LoVo (cell line): Measurements from ENCODE around the gene PPM1L.

Source experiments
- DNase-seq: peaks from one replicate; pipeline ENCODE4 v3.0.0-alpha.2; 2016; ENCODE audit warnings: low spot score

The PPM1L gene

GRCh38 chr3:161042023-161042501 is 286.0 kb downstream of the PPM1L start:
- DNase-seq: no peak

DNA sequence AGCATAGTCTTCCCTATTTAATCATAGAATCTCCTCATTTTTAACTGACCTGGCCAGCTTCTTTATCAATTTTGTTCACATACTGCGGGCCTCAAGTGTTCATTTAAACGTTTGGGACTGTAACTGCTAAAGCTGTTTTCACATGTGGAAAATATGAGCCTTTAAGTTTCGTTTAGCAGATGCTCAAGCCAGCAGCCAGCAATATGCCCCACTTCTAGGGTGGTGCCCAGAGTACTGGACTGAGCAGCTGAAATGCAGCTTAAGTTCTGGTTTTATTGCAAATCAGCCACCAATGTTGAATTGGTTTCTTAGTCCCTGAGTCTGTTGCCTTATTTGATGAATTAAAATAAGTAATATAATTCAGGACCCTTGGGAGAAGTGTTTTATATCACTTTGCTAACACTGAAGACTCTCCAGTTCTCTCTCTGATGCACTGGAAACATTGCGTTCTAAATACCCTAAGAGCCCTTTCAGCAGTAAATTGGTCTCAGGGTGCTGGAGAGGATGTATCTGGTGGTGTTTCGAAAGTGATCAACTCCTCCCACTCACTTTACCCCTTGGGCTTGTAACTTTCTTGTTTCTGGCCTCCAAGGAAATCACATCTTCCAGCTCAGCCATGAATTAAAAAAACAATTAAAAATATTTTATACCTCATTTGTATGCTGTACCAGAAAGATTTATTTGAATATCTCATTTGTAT is 287.5 kb downstream of the PPM1L start:
- DNase-seq: no peak

- no peak for DNase-seq
These were observed 293.7 kb downstream of the PPM1L start for GRCh38 chr3:161049683-161050248.

GRCh38 chr3:161050935-161051334 is 294.9 kb downstream of the PPM1L start:
- no peak for DNase-seq

- DNase-seq: no peak
These were observed 295.8 kb downstream of the PPM1L start for GRCh38 chr3:161051856-161052255.

GRCh38 chr3:161054860-161055604 is 299.0 kb downstream of the PPM1L start:
- DNase-seq: no peak

- DNase-seq: no peak
These were observed 308.4 kb downstream of the PPM1L start for GRCh38 chr3:161064413-161064812.

DNA sequence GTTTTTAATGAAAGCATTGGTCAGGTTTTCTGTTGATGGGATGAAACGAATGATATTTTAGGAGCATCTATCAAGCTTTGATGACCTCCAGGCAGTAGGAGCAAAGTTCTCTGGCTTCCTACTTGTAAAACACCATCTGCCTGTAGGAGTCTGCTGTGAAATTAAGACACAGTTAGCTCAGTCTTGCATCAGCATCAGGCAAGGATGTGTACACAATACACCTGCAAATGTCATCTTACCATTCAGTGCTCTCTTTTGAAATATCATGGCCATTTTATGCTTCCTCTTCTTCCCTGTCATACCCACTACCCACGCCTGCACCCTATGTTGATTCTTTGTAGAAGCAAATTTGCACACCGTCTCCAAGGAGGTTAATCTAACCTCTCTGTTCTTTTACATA is 310.9 kb downstream of the PPM1L start:
- no peak for DNase-seq

DNA sequence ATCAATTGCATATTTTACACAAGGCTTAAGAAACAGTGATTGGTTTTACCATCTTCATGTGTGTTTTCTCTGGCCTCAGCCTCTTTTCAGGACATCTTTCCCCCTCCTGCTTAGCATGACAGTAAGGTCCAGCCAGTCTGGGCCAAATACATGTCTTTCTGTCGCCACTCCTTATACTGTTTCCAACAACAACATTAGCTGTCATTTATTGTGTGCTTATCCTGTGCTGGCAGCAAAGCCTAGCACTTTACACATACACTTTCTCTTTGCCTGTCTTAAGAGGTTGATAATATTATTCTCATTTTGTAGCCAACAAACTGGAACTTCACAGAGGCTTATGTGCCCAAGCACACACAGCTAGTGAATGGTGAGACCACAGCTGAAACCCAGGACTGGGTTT is 311.3 kb downstream of the PPM1L start:
- DNase-seq: no peak

DNA sequence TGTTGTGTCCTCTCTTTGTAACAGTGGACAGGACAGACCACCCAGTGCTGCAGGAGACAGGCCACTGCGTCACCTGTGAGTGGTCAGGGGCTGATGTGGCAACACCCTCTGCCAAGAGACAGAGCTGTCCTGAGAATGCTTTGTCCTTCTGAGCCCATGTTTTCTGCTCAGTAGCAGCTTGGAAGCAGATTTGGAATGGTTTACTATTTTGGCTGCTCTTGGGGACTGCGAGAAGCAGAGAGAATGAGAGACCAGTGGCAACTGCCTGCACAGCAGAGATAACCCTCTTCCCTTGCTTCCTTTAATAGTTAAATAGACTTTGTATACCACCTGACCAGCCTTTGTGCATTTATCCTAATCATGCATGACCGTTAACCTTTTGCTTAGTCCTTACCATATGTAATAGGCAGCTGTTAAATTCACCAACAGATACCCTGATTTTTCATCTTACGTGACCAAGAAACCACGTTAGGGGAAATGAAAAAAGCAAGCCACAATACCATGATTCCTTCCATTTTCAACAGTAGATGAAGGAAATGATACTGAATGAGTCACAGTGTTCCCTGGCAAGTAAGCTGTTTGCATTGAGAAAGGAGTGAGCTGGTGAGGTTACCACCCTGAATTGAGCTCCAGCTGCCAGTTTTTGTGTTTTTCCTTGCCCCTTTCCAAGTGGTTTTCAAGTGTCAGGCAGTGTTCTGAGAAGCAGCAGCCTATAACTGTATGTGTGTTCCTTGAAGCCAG is 313.6 kb downstream of the PPM1L start:
- no peak for DNase-seq

GRCh38 chr3:161070252-161070930 is 314.4 kb downstream of the PPM1L start:
- DNase-seq: no peak

- DNase-seq: no peak
These were observed 315.1 kb downstream of the PPM1L start for GRCh38 chr3:161070980-161071663.

- DNase-seq: no peak
These were observed 316.2 kb downstream of the PPM1L start for GRCh38 chr3:161072211-161072621.

DNA sequence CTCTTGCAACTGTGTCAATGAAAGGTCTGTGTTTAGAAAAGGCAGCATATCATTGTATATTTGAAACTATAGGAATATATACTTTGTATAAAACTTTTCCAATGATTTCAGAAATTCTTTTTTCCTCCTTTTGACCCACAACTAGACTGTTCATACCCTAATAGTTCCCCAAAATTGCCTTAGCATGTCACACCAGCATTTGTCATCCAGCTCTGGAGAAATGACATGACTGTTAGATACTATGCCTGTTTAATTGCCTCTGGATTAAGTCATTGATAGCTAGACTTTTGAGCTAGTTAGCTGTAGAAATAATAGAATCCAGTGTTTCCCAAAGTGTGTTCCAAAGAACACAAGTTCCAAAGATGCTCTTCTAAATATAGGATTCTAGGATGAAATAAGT is 316.7 kb downstream of the PPM1L start:
- no peak for DNase-seq

GRCh38 chr3:161073181-161073580 is 317.1 kb downstream of the PPM1L start:
- no peak for DNase-seq

DNA sequence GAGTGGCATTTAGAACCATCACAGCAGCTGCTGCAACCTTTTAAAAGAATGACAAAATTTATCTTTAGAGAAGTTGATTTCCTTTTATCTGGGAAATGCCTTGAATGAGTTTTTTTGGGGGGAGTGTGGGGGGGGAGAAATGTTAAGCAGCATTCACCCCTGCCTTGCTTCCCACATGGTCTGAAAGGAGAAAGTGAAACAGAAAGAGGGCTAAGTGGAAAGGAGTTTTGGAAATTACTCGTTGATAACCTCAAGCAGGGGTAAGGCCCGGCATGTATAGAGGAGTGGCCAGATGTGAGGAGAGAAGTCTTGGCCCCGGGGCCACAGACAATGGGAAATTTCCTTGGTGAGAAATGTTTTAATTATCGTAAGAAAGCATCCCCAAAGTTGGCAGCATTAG is 325.6 kb downstream of the PPM1L start:
- no peak for DNase-seq

DNA sequence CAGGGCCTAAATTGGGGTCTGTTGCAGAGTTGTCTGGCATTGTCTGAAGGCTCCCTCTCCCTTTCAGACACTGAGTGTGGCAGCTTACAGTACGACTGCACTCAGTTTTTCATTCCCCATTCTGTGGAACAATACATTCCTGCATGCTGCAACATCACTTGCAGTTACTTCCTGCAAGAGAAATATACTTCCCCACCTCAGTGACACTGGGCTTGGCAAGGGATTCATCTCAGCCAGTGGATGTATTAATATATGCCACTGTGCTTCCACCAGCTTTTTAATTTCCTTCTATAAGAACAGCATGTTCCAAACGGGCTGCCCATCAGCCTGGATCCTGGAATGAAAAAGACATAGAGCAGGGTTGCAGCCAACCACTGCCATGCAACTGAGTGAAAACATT is 326.0 kb downstream of the PPM1L start:
- DNase-seq: no peak

DNA sequence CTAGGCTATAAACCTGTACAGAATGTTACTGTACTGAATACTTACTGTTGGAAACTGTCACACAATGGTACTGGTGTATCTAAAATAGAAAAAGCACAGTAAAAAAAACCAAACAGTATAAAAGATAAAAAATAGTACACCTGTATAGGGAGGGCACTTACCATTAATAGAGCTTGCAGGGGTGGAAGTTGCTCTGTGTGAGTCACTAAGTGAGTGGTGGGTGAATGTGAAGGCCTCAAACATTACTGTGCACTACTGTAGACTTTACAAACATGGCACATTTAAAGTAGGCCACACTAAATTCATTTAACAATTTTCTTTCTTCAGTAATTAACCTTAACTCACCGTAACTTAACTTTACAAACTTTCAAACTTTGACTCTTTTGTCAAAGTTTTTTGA is 327.1 kb downstream of the PPM1L start:
- no peak for DNase-seq

DNA sequence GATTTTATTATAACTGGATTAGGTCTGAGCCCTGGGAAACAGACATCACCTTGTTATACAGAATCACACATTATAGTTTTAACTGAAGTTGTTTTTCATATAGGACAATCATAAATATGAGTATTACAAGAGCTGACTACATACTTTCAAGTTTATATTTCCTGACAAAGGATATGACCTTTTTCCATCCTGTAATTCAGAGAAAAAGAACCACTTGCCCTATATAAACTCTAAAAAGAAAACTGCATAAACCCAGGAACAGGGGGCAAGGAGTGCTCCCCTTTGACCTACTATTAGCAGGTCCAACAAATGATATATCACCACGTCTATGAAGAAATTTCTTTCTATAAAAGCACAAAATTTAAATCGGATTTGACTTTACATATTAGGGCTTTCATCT is 328.2 kb downstream of the PPM1L start:
- DNase-seq: no peak

- DNase-seq: no peak
These were observed 337.9 kb downstream of the PPM1L start for GRCh38 chr3:161093895-161094294.

DNA sequence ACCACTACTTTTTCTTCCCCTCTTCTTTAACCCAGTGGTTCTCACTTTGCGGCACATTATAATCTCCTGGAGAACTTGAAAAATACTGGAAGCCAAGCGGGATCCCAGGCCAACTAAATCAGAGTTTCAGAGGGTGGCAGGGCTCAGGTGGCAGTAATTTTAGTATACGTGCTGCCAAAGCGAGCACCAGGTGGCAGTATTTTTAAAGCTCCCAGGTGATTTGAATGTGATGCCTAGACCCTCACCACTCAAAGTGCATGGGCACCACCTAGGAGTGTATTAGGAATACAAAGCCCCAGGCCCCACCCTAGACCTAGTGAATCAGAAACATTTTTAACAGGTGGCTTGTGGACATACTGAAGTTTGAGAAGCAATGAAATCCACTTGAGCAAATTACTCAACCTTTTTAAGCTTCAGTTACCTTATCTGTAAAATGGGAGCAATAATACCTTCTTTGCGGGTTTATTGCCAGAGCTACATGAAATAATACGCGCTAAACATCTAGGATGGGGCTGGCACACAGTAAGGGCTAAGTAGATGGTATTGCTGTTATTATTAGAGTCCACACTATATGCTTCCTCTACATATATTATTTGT is 340.8 kb downstream of the PPM1L start:
- DNase-seq: peak; percentile 24
